NT2/D1 (cell line): ENCODE measurements around the gene ARHGEF4.

Experiments used
- SUZ12 ChIP-seq: IDR thresholded peaks from 2 replicates; pipeline ENCODE4 v1.6.1; 2011; ENCODE audit not compliant: insufficient read length, insufficient read depth; ENCODE audit errors: extremely low read depth
- YY1 ChIP-seq: IDR thresholded peaks from 2 replicates; pipeline ENCODE4 v1.6.1; 2011; ENCODE audit not compliant: insufficient read length, insufficient read depth
- ZNF274 ChIP-seq: IDR thresholded peaks from 2 replicates; pipeline ENCODE4 v1.6.1; 2011; ENCODE audit warnings: mild to moderate bottlenecking, low read depth, low read length

DNA sequence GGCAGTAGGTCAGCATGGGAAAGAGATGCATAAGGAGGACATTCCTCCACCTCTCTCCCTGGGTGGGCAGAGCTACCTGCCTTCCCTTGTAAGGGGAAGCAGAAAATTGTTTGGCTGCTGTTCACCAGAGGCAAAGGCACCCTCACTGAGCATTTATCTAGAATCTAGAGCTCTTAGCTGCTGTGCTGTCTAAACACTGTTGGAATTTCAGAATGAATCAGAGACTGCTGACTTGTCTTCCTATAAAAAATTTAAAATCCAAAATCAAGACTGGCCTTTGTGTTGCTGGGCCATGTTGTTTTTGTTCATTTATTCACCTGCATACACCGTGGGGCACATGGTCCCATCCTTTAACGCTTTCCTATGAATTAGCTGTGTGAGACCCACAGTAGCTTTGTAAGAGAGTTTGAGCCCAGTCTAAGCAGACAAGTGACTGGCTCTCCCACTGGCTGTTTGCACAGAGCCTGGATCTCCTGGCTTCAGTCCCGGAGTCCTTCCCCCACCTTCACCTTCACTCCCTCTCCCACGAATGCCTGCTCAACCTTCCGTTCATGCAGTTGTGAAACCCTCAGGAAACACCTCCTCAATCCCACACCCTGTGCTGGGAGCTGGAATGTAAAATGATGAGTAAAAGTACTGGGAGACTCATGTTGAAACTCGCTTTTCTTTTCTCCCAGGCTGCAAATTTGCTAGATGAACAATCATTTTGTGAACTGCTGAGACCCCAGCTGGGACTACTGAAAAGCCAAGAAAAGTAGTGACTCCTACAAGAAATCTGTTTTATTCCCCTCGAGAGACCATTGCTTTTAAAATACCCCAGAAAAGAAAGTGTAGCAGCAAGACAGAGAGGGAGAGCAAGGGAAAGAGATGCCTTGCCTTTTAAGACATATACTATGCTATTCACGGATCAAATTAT, 180.4 kb downstream of the ARHGEF4 start:
- TF ChIP-seq YY1: no peak
- no peak for TF ChIP-seq ZNF274
- no peak for TF ChIP-seq SUZ12
